Stimulated activated CD4-positive, alpha-beta T cell treated with anti-CD3 and anti-CD28 coated beads, Interleukin-4, amount 100 ng/mL, for 24 hours (primary cell): ENCODE results near the gene CCT8.

Experiments
- DNase-seq: peaks from one replicate; pipeline ENCODE4 v3.0.0-alpha.2; 2020

CCT8 gene

DNA sequence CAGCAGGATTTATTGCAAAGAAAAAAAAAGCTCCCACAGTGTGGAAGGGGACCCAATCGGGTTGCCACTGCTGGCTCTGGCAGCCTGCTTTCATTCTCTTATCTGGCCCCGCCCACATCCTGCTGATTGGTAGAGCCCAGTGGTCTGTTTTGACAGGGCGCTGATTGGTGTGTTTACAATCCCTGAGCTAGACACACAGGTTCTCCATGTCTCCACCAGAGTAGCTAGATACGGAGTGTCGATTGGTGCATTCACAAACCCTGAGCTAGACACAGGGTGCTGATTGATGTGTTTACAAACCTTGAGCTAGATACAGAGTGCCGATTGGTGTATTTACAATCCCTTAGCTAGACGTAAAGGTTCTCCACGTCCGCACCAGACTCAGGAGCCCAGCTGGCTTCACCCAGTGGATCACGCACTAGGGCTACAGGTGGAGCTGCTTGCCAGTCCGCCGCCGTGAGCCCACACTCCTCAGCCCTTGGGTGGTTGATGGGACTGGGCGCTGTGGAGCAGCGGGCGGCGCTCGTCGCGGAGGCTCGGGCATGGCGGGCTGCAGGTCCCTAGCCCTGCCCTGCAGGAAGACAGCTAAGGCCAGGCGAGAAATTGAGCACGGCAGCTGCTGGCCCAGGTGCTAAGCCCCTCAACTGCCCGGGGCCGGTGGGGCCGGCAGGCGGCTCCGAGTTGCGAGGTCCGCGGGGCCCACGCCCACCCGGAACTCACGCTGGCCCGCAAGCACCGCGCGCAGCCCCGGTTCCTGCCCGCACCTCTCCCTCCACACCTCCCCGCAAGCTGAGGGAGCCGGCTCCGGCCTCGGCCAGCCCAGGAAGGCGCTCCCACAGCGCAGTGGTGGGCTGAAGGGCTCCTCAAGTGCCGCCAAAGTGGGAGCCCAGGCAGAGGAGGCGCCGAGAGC, 3.5 kb upstream of the CCT8 start:
- DNase-seq = peak; percentile 79

DNA sequence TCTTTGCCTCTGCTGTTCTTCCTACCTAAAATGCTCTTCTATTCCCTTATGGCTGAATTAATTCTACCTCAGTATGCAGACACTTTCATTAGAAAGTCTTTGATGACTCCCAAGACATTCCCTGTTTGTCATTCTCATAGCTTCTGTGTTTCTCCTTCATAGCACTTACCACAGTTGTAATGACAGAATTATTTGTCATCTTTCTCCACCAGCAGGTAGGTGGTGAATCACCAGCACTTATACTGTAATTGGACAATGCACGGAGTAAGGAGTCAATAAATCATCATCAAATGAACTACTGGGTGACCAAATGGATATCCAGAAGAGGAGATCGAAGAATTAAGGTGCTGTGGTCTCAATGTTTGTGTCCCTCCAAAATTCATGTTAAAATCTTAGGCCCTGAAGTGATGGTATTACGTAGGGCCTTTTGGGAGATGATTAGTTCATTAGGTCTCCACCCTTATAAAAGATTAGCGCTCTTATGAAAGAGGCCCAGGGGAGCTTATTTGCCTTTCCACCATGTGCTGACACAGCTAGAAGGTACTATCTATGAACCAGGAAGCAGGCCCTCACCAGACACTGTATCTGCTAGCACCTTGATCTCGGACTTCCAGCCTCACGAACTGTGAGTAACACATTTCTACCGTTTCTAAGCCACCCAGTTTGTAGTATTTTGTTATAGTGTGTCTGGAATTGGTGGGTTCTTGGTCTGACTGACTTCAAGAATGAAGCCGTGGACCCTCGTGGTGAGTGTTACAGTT, 2.4 kb upstream of the CCT8 start:
- no peak for DNase-seq

DNA sequence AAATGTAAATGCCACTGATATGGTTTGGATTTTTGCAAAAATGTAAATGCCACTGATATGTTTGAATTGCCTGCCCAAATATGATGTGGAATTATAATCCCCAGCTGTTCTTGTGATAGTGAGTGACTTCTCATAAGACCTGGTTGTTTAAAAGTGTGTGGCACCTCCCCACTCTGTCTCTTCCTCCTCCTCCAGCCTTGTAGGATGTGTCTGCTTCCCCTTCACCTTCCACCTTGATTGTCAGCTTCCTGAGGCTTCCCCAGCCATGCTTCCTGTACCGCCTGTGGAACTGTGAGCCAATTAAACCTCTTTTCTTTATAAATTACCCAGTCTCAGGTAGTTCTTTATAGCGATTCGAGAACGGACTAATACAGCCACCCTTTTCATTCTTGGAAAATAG, 1.3 kb upstream of the CCT8 start:
- no peak for DNase-seq

DNA sequence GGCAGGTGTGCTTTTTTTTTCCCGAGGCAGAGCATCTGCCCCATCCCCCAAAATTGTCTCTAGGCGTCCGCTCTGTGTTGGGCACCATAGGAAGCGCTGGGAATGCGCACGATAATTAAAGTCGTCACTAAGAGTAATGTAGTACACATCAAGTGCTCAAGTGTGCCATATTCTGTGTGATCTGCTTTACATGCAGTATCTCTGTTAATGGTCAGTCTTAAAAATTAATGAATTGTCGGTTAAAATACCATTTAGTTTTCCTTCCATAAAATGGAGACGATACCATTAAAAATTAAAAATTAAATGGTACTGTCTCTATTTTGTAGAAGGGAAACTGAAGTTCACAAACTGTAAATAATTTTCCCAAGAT, 544 bp upstream of the CCT8 start:
- no peak for DNase-seq

DNA sequence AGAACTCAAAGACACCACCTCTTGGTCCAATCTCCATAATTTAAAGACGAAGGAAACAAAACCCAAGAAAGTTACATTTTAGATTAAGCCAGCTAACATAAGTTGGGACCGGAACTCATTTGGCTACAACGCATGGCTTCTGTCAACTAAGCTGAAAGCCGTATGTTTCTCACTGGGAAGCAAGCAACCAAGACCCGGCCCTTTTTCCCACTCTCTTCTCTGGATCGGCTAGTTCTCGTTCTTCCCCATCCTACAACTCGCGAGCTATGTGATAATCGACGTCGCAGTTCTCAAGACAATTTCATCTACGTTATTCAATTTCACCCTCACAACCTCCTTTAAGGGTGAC, 601 bp downstream of the CCT8 start:
- DNase-seq = no peak

DNA sequence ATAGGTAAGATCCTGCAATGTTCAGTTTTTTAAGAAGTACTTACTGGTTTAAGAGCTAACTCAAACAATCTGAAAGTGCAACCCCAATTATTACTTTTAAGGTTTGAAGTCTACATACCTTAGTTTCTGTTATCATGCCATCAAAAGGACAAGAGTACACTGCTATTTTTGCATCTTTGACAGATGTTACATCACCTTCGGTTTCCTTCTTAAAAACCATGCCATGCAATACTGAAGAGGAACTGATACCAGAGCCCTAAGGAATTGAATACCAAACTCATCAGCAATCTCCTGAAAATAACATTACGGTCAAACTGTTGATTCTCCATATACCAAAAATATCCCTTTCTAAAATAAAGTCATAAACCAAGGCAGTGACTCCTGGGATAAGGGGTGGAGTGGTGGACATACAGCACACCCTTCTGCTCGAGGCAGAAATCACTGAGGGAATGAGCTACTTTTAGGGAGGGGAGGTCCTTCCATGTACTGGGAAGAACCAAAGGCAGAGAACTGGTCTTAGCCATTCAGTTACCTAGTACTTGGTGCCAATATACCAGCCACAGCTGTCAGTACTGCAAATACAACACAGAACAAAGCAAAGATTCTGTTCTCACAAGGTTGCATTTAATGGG, 8.5 kb downstream of the CCT8 start:
- DNase-seq = no peak

DNA sequence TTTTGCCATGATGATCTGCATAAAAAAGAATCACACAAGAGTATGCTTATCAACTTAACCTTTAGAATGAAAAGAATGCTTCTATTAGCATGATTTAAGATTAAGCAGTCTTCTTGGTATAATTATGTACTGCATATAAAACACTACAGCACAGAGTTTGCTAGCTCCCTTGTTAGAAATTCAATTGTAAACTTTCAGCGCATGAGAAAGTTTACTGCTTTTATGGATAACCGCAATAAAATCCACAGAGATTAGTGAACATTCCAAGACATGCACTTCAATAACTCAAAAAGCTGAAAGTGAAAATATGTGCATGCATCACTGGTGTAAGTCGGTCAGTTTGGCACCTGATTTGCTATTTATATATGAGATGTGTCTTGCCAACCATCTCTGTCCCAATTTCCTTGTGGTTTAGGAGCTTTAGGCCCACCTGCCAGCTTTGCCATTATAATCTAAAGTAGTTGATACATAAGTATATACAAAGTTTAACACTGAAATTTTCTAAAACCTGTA, 16.9 kb downstream of the CCT8 start:
- DNase-seq = no peak

DNA sequence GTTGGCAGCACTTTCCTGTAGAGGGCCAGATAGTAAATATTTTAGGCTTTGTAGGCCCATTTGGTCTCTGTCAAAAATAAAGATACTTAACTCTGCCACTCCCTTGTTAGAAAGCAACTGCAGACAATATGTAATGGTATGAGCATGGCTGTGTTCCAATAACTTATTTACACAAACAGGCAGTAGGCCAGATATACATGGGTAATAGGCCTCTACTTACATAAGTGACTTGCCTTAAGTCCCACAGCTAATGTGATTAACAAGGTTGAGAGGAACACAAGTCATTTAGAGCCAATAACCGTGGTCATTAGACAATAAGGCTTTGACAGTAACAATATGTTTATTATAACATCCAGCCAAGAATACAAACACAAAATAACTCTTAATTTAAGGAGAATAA, 17.4 kb downstream of the CCT8 start:
- DNase-seq = no peak

DNA sequence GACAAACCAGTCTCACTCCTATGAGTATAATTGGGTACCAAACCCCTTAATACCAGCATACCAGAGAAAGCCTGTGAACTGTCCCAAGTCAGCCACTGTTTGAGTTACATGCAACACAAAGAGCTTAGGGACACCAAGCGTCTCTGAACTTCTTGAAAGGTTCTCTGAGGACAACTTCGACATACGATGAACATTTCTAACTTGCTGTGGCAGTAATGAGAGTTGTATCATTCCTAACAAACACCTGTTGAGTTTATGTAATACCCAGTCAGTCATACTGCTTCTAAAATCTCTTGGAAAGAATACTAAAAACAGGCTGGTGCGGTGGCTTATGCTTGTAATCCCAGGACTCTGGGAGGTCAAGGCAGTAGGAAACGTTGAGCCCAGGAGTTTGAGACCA, 18.4 kb downstream of the CCT8 start:
- DNase-seq = no peak

DNA sequence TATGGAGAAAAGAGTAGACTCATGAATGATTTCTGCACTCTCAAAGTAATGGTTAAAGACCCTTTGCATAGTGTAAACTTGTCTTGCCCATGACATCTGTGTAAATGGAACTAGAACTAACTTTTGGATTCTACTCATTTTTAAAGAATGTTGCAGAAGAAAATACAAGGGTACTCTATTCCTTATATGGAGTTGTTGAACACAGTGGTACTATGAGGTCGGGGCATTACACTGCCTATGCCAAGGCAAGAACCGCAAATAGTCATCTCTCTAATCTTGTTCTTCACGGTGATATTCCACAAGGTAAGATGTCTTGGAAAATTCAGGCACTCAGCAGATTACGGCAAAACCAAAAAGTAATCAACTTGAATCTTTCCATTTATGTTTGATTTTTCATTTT, 19.8 kb downstream of the CCT8 start:
- no peak for DNase-seq

DNA sequence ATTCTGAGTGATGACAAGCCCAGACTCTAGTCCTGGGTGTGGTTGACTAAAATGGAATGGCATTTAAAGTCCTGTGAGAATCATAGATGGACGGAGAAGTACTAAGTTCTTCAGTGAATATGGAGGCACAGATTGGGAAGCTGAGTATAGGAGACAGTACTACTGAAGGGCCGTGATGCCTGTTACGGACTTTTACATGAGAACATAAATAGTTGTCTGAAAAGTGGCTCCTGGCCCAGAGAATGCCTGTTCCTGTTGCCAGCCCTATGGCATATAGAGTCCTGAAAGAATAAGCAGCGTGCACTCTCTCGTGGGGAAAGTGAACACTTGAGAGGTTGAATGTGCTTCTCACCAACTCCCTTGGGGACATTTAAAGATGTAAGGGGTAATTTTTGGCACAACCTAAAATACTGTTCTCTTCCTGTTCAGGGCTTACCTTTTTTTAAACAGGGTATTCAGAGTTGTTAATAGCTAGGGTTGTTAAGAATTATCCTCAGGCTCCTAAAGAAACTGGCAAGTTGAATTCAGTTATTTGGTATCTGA, 20.4 kb downstream of the CCT8 start:
- no peak for DNase-seq

DNA sequence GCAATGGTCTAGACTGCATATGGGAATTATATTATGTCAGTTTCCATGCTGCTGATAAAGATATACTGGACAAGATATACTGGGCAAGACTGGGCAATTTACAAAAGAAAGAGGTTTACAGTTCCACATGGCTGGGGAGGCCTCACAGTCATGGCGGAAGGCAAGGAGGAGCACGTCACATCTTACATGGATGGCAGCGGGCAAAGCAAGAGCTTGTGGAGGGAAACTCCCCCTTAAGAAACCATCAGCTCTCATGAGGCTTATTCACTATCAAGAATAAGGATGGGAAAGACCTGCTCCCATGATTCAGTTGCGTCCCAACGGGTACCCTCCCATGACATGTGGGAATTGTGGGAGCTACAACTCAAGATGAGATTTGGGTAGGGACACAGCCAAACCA, 21.2 kb downstream of the CCT8 start:
- DNase-seq = no peak

DNA sequence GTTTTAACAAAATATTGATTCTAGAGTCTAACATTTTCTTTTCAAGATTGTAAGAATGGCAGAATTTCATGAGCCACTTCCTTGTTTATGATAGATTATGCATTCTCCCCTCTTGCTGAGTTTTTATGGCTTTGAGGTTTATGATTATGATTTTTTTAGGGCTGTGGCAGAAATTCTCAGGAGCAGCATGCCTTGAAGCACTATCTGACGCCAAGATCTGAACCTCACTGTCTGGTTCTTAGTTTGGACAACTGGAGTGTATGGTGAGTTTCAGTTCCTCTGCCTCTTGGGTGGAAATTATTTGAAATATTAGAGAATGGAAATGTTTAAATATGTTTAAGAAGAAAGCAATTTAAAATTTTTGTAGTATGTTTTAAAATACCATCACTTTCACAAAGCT, 38.8 kb downstream of the CCT8 start:
- DNase-seq = no peak

DNA sequence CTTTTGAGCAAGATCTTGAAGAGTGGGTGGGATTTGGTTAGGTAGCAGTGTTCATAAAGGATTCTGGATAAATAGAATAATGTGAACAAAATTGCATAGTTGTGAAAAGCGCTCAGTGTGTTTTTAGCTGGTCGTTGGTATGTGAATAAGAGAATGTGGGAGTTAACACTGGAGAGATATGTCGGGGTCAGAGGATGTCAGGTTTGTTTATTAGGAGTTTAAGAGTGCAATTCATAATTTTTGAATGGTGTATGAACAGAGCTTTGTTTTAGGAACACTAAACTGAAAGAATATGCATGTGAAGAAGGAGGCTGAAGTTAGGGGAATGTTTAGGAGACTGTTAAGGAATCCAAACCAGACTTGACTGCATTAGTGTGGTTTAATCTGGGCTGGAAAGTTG, 39.6 kb downstream of the CCT8 start:
- no peak for DNase-seq

DNA sequence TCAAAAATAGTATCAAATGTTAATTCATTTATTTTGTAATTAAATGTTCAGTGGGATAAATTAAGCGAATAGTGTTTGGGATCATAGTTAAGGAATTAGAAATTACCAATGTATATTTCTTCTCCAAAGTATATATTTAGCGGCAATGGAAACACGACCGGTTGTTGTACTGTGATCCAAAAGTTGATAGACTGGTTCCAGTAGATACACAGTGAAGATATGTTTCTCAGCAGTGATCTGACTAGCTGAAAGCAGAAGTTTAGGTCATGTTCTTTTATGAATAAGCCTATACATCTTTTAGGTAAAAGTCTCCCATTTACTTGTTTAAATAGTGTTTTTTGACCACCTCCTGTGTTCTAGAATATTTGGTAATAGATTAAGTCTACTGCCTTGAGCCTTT, 40.1 kb downstream of the CCT8 start:
- DNase-seq = no peak

DNA sequence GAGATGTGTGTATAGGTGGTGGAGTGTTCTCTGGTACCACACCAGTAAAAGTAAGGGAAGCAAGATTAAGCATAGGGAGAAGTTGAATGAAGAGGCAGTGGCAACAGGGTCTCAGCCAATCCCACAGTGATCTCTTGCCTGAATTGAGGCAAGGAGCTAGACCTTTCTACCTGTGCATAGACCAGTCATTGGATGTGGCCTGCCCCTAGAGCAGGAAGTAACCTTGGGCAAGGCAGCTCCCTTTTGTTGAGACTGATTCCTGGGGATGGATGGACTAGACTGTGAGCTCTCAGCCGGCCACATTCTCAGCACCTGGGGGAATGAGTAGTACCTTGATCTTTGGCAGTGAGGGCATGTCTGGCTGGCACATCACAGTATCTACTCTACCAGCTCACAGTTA, 42.5 kb downstream of the CCT8 start:
- DNase-seq = no peak

DNA sequence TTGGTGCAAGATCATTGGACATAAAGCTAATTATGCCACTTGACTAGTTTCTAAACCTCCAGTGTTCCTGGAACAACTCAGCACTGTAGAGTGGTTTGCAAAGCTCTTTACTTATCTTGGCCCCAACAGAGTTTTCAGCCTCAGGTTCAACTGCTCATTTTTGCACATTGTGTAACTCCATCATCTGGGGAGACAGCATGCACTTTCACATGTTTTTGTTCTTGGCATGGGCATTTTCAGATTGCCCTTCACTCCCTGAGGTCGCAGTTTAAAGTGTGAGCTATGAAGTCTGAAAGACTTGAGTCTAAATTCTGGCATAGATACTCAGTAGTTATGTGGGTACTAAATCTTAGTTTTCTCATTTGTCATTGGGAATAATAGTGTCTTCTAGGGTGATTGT, 43.9 kb downstream of the CCT8 start:
- DNase-seq = no peak

DNA sequence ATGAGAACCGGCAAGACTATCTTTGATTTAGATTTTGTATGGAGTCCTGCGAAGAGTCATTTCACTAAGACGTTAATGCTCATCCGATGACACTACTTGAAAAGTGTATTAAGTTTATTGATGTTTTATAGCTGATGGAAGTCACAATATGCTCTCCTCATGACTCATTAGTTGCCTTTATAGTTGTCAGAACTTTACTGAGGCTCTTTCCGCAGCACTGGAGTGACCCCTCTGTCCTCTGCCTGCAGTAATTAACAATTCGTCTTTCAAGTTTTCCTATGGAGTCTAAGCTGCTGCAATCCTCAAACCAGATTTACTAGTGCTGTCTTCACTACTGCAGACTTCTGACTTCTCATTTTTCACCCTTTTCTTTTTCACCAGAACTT, 48.1 kb downstream of the CCT8 start:
- DNase-seq = no peak

DNA sequence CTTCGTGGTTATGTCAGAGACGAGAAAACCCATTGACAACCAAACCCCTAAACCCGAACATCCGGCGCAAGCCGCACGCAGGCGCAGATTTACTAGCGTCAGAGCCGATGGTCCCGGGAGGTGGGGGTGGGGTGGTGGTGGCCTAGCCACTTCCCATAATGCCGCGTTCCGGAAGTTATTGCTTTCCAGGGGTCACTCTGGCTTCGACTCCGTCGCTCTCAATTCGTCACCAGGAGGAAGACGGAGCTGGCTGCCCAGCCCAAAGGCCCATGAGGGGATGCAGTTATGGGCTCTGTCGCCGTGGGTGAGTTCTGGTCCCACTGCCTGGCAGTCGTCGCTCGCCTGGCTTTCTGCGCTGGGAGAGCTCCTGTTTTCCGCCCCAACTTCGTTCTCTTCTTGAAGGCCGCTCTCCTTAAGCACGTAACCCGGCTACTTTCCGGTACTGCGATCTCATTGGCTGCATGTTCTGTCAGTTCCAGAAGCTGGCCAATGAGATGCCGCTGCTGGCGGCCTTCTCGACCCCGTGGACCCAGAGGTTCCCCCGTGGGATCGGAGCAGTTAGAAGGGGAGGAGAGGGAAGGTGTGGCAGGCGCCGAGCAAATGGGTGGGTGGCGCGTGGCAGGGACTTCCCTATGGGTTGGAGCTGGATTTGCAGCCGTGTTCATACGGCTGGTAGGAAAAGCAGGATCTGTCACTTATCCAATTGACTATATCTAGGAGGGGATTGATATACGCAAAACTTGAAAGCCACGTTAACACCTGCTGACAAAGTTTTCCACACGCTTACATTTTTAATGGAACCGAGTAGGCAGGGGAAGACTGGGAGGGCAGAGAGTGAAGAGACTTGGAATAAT, 48.7 kb downstream of the CCT8 start, which contains the start of gene USP16:
Gene USP16, plus strand, starts transcription at position 195 of the 854 bp plus-strand sequence. CDS start 3,246 bp downstream, outside the sequence.
- DNase-seq = peak; percentile 95

DNA sequence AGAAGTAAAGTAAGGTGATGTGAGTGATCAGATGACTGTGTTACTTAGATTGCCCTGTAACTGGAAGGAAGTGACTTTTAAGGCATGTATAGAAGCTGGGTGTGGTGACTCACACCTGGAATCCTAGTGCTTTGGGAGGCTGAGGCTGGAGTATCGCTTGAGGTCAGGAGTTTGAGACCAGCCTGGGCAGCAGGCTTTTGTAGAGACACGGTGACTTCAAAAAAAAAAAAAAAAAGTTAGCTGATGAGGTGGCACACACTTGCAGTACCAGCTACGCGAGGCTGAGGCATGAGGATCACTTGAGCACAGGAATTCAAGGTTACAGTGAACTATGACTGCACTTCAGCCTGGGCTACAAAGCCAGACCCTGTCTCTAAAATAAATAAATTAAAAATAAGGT, 51.3 kb downstream of the CCT8 start:
- no peak for DNase-seq

DNA sequence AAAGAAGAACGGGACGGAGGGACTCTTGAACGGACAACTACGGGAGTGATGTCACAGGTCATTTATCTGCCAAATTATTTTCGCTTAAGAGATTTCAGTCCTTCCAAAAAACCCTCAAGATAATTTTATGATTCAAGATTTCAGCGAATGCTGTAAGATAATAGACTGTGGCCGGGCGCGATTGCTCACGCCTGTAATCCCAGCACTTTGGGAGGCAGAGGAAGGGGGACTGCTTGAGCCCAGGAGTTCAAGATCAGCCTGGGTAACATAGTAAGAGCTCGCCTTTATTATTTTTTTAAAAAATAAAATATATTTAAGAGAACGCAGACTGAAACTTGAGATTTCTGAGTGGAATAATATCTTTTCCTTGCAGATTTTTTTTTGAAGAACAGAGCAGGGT, 54.9 kb downstream of the CCT8 start:
- no peak for DNase-seq

DNA sequence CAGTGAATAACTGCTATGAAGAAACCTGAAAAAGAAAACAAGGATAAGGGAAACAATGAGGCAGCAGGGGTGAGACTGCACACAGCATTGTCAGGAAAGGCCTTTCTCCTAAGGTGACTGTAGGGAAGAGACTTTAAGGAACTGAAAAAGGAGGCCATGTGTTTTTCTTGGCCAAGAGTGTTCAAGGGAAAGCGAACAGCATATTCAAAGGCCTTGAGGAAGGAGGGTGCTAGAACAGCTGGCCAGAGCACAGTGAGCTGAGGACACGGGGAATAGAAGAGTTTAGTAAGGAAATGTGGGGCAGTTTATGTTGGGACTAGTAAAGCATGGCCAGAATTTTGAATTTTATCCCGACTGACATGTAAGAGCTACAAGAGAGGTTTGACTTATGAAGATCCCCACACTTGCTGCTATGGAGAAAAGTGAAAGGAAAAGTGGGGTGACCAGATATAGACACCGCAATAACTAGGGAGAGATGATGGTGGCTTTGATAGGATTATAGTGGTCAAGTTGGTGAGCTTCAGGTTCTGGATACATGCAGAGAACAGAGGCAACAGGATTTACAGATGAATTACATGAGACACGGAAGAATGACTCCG, 55.7 kb downstream of the CCT8 start:
- no peak for DNase-seq
